ENCODE measurements around the gene GBA2.

DNA sequence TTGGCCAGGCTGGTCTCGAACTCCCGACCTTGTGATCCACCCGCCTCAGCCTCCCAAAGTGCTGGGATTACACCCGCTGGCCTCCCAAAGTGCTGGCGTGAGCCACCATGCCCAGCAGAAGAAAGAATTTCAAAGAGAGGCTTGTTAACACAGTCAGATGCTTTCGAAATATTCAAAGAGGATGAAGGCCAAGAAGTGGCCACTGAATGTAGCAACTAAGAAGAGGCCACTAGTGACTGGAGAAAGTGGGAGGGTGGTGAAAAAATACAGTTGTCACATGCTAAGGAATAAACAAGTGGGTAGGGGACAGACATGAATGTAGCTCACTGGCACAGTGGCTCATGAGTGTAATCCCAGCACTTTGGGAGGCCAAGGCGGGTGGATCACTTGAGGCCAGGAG, 46.3 kb downstream of the GBA2 start:
- TF ChIP-seq FOXA1 (IDR thresholded peaks at IDR 0.05) (no peak), BHLHE40 (IDR thresholded peaks at IDR 0.05; ENCODE audit: borderline replicate concordance) (no peak)
